Testis (tissue), 3 donors: Measurements from ENCODE around the gene CENPH. TPM values are rescaled to one million over a fixed set of nuclear protein-coding genes. Genes with fewer than 3 reads are reported as not detected.

Source experiments
- DNase-seq: peaks from one replicate; pipeline ENCODE4 v3.0.0-alpha.2; 2019
- H3K27ac ChIP-seq, 2 donors: fragments of 200-600 bp; sonication (generic); one replicate each; pipeline ENCODE4 v1.5.1; 2019
- H3K27me3 ChIP-seq: fragments of 200-600 bp; sonication (generic); one replicate; pipeline ENCODE4 v1.5.1; 2019
- H3K36me3 ChIP-seq: fragments of 200-600 bp; sonication (generic); one replicate; pipeline ENCODE4 v1.5.1; 2017; ENCODE audit warnings: low read depth; ENCODE audit errors: missing control alignments
- H3K4me1 ChIP-seq: fragments of 200-600 bp; sonication (generic); one replicate; pipeline ENCODE4 v1.5.1; 2019
- H3K4me3 ChIP-seq, 2 donors: fragments of 200-600 bp; sonication (generic); one replicate each; pipeline ENCODE4 v1.5.1; 2017 to 2019
- H3K9me3 ChIP-seq: fragments of 200-600 bp; sonication (generic); one replicate; pipeline ENCODE4 v1.5.1; 2017
- CTCF ChIP-seq, 3 experiments: fragments of 450-650 bp in 2 of 3; fragments of 200-600 bp in 1 of 3; sonication (generic) in 1 of 3; IDR thresholded peaks; one replicate each; pipeline ENCODE4 v1.5.1; 2016 to 2019; ENCODE audit warnings: antibody characterized with exemption in 3 of 3, mild to moderate bottlenecking in 2 of 3, moderate library complexity in 1 of 3
- POLR2A ChIP-seq: fragments of 450-650 bp; IDR thresholded peaks from one replicate; pipeline ENCODE4 v1.6.1; 2017; ENCODE audit warnings: antibody characterized with exemption, mild to moderate bottlenecking, moderate library complexity
- WGBS, 2 donors: methylation state at CpG; one replicate each; pipeline ENCODE4 v1.1.5; 2018; 5-methylcytosine and 5-hydroxymethylcytosine counted together
- intact Hi-C: fragments of 100-400 bp; cut with DNase I; formaldehyde crosslinking; loops from one replicate; pipeline ENCODE4 v1.15.1; 2023; ENCODE audit warnings: low total_unique reads
- polyA plus RNA-seq: library from polyadenylated mRNA; stranded (reverse); fragments of 350-450 nt; fragmentation: Illumina TruSeq; extraction: RNeasy Lipid Tissue Mini Kit (QIAGEN cat#74804); gene quantifications from one replicate; pipeline ENCODE4 v1.2.3, GENCODE V29; 2014; ENCODE audit warnings: low read depth, low replicate concordance; ENCODE audit not compliant: insufficient read depth
- total RNA-seq, 2 donors: library from RNA; depleted of rRNA; stranded (reverse); fragments of >200 nt; gene quantifications; one replicate each; pipeline ENCODE4 v1.2.3, GENCODE V29; 2016

Gene CENPH
- total and polyA plus RNA-seq, 3 donors from 2014 or later: 26.9 to 38.9 (median 38.0) TPM

- intact Hi-C loops: no loop called here
- TF ChIP-seq CTCF (IDR thresholded peaks at IDR 0.05) (no peak), POLR2A (no peak)
- Histone ChIP-seq H3K9me3 (no peaks in the 10 kb centered on the region), H3K36me3 (no peaks in the 10 kb centered on the region), H3K4me1 (no peaks in the 10 kb centered on the region), H3K27me3 (no peaks in the 10 kb centered on the region), H3K27ac (no peak overlapping the region), H3K4me3 (no peak overlapping the region)
- no peak for DNase-seq
- 87 to 92% methylated on average over 5 of the region's 5 CpGs for WGBS, 2 donors
Measured at GRCh38 chr5:69149676-69150010, 39.7 kb upstream of the CENPH start.

DNA sequence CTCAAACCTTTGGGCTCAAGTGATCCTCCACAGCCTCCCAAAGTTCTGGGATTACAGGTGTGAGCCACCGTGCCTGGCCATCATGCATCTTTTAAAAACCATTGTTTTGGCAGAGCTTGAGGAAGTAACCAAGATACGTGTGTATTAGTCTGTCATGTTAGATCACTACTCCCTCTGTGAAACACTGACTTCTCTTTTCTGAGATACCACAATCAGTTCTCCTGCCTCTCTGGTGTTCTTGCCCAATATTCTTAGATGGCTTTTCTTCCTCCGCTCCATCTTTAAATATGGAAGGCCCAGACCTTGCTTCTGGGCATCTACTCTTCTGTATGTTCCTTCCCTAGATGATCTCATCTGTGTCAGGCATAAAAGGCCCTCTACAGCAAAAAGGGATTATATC is 36.7 kb upstream of the CENPH start:
- no peaks in the 10 kb centered on the region for H3K36me3 ChIP-seq
- no peaks in the 10 kb centered on the region for H3K9me3 ChIP-seq
- H3K4me3 ChIP-seq: no peak overlapping the region
- WGBS, 2 donors: 74 to 79% methylated on average over 3 of the region's 3 CpGs
- intact Hi-C loops: no loop called here
- H3K27me3 ChIP-seq: no peaks in the 10 kb centered on the region
- no peak for DNase-seq
- no peaks in the 10 kb centered on the region for H3K4me1 ChIP-seq
- H3K27ac ChIP-seq: no peak overlapping the region
- no peak for TF ChIP-seq CTCF (IDR thresholded peaks at IDR 0.05)
- no peak for TF ChIP-seq POLR2A

GRCh38 chr5:69156456-69156855 is 32.9 kb upstream of the CENPH start:
- H3K27ac ChIP-seq: no peak overlapping the region
- H3K9me3 ChIP-seq: no peaks in the 10 kb centered on the region
- intact Hi-C loops: no loop called here
- H3K27me3 ChIP-seq: no peaks in the 10 kb centered on the region
- TF ChIP-seq CTCF (IDR thresholded peaks at IDR 0.05) (no peak), POLR2A (no peak)
- DNase-seq: no peak
- 92 to 94% methylated on average over 11 of the region's 11 CpGs for WGBS, 2 donors
- no peak overlapping the region for H3K4me3 ChIP-seq
- no peaks in the 10 kb centered on the region for H3K4me1 ChIP-seq
- no peaks in the 10 kb centered on the region for H3K36me3 ChIP-seq

GRCh38 chr5:69158039-69158438 is 31.3 kb upstream of the CENPH start:
- Histone ChIP-seq H3K4me1 (no peaks in the 10 kb centered on the region), H3K4me3 (no peak overlapping the region), H3K36me3 (no peaks in the 10 kb centered on the region), H3K9me3 (no peaks in the 10 kb centered on the region), H3K27me3 (no peaks in the 10 kb centered on the region), H3K27ac (no peak overlapping the region)
- TF ChIP-seq CTCF (IDR thresholded peaks at IDR 0.05): no peak
- TF ChIP-seq POLR2A: no peak
- 90 to 95% methylated on average over 3 of the region's 3 CpGs for WGBS, 2 donors
- intact Hi-C loops: no loop called here
- DNase-seq: no peak

DNA sequence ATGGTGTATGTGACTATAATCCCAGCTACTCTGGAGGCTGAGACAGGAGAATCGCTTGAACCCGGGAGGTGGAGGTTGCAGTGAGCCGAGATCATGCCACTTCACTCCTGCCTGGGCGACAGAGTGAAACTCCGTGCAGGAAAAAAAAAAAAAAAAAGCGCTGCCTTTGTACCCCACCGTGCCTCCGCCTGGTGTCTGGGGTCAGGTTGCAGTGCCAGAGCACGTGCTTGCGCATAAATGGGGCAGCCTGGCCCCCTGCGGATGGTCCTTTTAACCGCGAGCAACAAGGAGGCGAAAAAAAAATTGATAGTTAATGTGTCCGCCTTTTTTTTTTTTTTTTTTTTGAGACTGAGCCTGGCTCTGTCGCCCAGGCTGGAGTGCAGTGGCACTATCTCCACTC is 28.7 kb upstream of the CENPH start:
- no peaks in the 10 kb centered on the region for H3K27me3 ChIP-seq
- no peaks in the 10 kb centered on the region for H3K9me3 ChIP-seq
- DNase-seq: no peak
- no peak overlapping the region for H3K27ac ChIP-seq
- WGBS, 2 donors: 88 to 90% methylated on average over 16 of the region's 16 CpGs
- intact Hi-C loops: no loop called here
- H3K4me1 ChIP-seq: no peaks in the 10 kb centered on the region
- TF ChIP-seq POLR2A (no peak), CTCF (IDR thresholded peaks at IDR 0.05) (no peak)
- no peak overlapping the region for H3K4me3 ChIP-seq
- no peaks in the 10 kb centered on the region for H3K36me3 ChIP-seq
